Superior temporal gyrus (tissue), 1 donor: ENCODE results near the gene KLHL42.
A peak's percentile ranks its signal among the peaks of the same experiment; 100 is the strongest.
"Not testable (repeated sequence)": the region's sequence is repeated elsewhere in the genome, so short reads cannot be mapped to it uniquely, and the experiment has no call there.

Experiments used
- DNase-seq: peaks from one replicate; pipeline ENCODE4 v3.0.0-alpha.2; 2016; ENCODE audit errors: extremely low spot score

The KLHL42 gene

DNA sequence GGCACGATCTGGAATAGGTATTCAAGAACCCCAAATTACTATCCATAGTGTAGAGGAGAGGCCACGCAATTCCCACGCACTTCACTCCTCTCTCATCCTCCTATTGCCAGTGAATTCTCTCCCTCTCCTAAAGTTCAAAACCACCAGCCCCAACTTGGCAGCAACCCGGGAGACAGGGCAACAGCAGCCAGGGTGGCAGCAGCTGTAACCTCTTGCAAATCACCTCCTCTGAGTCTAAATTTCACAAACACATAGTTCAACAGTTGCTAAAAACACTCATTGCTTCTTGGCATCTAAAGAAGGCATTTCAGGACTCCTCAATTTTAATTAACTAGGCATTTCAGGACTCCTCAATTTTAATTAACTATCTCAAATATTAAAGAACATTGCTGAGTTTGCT, 37.7 kb downstream of the KLHL42 start:
- no peak for DNase-seq

DNA sequence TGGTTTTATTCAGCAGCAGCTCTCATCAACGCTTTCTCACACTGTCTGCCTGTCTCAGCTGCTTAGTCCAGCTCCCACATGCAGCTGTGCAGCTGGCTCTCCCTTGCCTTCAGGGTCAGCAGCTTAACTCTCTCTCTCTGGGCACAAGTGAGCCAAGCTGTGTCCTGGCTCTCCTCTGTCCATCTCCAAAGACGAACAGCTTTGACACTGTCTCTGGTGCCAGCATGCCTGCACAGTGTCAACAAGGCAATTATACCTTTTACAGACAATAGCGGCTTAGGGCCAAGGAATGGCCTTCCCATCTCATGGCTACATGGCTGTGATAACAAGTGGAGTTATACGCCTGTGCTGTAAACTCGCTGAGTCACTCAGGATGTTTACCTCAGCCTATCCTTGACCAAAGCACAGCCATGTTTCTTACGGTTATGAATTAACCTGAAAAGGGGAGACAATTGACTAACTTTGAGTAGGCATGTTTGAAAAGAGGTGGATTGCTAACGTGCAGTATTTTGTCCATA, 38.4 kb downstream of the KLHL42 start:
- no peak for DNase-seq

DNA sequence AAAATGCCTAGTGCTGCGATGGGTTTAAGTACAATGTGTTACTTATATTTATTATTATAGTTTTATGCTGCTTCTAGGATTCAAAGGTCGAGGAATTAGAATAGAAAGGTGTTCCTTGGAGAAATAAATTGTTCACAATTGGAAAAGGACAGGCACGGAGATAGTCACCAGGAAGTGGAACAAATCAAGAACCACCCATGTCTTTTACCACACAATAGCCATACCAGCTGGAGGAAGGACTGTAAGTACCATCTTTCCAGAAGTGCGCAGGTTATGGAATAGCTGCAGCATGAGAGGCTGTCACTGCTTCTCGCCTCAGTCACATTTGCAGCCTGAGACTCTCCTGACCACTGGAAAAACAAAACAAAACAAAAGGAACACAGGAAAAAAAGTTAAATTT, 40.5 kb downstream of the KLHL42 start:
- DNase-seq, result no peak

DNA sequence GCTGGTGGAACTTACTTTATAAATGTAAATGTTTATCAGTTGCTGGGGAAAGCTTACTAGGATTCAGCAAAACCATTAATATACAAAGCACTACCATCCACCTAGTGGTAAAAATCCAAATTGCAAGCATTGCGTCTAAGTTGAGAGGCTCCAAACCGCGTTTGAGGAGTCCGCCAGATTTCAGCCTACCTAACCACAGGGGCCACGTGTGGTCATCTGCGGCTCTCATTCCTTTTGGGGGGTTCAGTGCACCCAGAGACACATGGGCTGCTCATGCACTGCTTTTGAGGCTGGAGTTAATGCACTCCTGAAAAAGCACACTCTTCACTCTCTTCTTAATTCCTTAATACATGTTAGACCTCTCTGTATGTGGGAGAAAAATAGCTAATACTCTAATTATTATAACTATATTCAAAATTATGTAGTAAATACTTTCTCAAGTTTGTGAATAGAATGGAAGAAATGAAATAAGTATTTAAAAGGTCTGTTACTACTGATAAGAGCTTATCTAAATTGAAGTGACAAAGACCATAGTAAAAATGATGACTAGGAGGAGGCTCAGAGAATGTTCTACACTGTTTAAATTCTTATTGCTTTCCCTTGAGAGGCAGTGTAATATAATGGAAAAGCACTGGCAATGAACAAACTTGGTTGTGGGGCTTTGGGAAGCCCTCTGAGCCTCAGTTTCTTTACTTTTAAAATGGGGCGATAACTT, 41.4 kb downstream of the KLHL42 start:
- peak; percentile 94 for DNase-seq

DNA sequence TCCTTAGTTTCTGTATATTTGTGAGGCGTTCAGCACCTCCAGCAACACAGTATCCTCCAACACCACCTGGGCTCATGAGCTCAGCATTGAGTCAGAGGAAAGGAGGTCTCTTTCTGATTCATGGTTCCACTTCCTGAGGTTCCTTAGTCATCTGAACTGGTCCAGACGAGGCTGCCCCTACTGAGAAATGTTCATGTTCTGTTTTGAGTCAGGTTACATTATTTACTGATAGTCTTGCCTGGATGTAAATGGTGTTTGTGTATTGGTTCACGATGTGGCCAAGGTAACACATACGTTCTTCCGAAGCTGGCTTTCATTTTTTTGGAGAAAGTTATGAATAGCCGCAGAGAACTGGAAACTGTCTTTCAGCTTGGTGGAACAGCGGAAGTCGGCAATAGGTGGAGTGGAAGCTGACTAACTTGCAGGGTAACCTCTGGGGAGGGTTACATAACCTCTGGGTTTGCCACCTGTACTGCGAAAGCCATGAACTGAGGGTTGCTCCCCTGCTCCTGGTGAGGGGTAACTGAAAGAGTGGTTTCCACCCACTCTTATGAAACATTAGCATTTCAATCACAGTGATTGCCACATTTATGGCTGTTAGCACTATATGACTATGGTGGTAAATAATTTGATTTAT, 42.2 kb downstream of the KLHL42 start:
- no peak for DNase-seq

DNA sequence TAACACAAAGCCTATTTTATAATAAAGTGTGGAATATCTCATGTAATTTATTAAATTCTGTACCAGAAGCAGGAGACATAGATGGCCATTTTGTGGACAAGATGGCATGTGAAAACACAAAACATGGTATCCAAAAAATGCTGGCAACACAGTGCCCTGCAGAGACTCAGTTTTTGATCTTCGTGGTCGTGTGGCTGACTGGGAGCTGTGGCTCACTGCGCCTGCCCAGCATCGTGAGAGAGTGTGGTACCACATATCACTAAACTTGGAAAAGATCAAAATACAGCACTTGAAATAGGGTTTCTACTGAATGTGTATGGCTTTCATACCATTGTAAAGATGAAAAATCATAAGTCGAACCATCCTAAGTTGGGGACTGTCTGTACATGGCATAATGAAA, 43.0 kb downstream of the KLHL42 start:
- no peak for DNase-seq

DNA sequence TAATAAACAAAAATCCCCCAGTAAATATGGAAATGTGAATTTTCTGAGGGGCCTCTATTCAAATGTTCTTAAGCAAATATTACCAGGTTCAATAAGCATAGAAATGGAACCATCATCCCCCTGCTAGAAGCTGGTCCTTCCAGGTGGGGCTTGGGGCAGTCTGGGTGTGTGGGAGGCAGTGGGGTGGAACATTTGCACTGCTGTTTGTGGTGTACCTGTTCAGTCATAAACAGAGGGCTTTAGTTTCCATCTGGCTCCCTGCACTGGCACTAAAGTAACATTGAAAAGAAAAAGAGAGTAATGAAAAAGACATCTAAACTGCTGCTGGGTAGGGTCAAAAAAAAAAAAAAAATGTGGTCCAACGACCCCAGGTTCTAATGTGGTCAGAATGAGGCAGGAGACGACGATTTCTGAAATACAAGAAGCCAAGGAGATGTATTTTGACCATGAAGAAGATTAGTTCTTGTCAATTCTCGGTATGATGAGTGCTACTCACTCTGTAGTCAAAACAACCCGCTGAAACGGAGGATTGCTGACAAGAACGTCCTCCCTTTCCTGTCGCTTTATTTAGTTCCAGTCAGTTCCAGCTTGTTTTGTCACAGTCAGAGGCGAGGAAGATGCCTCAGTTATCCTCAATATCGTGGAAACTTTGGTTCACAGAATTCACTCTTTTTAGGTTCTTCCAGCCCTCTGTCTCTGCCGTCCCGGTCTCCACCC, 44.3 kb downstream of the KLHL42 start:
- no peak for DNase-seq

DNA sequence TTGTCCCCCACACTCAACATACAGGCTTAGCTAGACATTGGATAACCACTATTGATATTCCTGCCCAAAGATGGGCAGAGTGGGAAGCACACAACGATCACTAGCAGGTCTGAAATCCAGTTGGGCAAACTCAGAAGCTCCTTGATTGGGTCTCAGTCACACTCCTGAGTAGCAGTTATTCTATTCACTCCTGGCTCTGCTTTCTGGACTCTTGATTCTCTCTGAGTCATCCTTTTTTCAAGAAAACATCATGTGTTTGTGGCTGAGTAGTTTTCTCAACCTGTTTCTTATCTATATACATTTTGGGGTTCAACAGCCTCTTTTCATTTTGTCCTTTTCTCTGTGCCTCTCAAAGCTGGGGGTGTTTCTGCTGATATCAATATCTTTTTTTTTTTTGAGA, 46.0 kb downstream of the KLHL42 start:
- no peak for DNase-seq

DNA sequence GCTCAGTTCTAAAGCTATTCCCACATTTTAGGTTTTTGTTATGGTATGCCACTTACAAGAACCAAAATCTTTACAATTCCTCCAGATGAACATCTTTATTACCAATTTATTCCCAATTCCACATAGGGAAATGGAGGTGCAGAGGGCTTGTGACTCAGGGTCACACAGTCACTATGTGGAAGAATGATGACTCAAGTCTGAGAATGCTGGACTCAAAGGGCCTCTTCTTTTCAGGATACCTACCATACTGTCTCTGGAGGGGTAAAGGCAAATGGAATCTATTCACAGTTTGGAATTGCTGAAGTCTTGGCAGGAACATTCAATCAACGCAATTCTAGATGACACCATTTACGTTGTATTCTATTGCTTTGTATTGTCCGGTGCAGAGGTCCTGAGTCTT, 48.2 kb downstream of the KLHL42 start:
- no peak for DNase-seq

DNA sequence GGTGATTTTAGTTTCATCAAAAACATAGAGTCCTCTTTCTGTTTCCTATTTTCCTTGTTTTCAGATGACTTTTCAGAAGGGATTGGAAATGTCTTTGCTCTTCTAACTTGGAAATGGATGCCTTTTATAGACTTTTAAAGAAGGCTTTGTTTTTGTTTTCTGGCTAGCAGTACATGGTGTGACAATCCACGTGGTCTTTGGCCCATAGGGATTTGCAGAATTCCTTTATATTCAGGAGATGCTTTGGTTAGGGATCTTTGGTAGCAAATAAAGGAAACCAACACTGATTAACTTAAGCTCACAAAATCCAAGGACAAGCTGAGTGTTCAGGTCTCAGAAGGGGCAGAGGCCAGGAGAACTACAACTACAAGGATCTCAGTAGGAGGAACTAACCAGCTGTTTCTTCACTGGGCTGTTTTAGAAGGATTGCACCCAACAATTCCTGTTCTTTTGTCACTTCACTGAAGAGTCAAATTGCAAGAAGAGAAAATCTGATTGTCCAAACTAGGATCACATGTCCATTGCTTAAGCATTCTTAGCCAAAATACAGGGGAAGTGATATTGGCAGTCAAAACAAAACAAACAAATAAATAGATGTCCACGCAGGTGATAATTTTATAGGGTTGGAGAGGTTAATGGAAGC, 58.6 kb downstream of the KLHL42 start:
- no peak for DNase-seq

DNA sequence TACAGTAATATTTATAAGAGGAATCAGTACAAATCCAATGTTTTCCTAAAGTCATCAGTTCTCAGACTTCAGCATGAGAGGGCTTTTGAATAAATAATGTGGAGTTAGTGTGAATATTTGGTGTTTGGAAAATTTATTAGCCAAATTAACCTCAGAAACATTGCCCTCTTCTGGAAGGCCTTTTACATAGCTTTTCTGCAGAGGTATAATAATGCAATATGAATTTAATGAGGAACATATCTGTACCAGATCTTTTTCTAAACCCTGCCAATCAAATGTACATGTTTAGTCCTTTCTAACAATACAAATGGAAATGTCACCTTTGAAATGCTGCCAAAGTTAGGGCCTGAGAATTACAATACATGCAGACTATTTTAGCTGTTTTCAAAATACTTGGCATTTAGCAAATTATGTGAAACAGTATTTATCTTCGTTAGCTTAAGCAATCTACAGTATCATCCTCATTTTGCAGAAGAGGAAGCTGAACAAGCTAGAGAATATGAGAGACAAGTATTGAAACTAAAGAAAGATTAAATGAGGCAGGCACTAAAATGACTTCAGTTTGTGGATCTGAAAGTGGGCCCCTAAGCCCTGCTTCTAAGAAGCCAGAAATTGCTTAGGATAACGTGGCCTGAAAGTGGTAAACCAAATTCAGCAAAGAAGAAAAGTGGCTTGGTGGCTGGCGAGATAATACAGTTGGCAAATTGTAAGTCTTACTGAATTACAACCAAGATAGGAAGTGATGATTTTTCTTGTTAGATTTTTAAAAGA, 60.4 kb downstream of the KLHL42 start:
- no peak for DNase-seq

DNA sequence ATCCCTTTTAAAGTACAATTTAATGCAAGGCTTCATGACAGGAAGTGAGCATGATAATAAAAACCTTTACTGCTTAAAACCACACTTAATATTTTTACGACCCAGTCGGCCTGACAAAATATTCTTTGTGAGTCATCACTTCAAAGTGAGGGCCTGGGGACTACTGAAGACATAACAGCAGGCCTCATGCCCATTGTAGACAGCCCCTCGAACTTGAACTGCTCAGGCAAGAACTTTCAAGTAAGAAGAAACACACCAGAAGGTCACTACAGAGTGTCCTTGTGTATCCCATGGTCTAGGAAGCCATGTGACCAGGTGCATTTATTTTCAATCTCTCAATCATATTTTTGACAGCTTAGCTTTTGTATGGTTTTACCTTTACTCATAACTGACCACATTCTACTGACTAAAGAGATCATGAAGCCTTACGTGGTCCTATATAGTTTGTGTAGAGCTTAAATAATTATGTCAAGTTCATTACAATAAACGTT, 61.4 kb downstream of the KLHL42 start:
- no peak for DNase-seq

DNA sequence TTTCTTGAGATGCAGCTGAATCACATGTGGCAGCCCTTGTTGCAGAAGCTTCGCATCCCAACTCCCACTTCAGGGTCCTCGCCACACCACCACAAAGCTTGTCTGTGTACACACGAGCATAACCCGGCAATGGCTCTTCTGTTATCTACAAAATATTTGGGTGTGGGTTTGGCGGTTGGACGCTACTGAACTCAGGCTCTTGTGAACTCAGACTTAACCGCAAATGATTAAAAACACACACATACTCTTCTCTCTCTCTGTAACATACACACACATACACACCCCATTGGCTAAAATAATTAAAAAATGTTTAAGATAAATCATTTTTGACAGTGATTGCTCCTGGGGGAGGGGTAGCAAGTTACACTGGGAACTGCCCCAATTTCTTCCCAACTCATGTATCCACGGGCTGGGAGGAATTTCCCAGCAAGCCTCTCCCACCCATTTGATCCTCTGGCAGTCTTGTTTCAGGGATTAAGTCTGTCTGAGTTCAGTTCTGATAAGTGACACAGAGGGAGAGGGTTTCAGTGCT, 63.7 kb downstream of the KLHL42 start:
- DNase-seq, result no peak

DNA sequence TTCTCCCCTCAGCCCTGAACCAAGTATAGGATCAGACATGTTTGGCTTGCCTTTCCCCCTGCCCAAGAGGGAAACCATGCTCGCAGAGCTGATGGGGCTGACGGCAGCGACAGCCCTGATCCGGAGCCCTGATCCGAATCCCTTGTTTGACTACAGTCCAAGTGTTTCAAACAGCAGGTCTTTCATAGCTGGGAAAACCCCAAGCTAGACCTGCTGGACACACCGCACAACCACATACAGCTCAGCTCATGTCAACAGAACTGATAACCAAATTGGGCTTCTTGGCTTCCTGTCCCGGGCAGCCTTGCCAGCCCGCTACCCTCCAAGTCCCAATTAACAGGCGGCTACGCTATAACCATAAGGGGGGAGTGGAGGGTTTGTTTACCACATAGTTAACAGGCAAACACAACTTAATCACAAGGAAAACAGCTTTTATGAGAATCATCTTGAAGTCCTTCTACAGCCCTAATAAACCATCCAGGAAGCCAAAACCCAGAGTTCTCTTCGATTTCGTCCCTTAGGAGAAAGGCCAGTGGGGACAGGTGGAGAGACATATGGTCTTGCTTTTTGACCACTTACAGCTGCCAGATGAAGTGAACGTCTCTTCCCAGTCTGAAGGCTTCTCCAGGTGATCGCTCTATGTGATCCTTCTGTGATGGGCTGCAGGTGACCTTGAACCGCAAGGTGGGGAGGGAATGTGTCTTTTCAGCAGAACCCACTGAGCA, 64.5 kb downstream of the KLHL42 start:
- no peak for DNase-seq

DNA sequence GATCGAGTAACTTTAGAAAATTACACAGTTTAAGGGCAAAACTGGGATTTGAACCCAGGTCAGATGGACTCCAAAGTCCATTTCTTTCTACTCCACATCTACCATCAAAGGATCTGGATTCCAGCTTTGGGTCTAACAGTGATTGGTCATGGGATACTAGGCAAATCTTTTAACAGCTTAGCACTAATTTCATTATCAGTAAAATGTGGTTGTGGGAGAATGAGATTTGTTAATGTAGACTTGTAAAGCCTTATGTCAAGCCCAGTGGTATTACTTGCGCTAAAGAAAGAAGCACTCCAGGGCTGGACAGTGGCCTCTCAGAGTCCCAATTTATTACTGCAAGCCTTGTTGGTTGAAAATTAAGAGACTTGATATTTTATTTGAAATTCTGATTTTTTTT, 65.2 kb downstream of the KLHL42 start:
- no peak for DNase-seq

DNA sequence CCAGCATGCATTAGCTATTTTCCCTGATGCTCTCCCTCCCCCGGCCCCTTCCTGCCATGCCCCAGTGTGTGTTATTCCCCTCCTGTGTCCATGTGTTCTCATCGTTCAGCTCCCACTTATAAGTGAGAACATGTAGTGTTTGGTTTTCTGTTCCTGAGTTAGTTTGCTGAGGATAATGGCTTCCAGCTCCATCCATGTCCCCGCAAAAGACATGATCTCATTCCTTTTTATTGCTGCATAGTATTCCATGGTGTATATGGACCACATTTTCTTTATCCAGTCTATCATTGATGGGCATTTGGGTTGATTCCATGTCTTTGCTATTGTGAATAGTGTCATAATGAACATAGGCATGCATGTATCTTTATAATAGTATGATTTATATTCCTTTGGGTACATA, 65.7 kb downstream of the KLHL42 start:
- not testable (repeated sequence) for DNase-seq

DNA sequence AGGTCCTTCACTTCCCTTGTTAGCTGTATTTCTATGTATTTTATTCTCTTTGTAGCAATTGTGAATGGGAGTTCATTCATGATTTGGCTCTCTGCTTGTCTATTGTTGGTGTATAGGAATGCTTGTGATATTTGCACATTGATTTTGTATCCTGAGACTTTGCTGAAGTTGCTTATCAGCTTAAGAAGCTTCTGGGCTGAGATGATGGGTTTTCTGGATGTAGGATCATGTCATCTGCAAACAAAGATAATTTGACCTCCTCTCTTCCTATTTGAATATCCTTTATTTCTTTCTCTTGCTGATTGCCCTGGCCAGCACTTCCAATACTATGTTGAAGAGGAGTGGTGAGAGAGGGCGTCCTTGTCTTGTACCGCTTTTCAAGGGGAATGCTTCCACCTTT, 67.3 kb downstream of the KLHL42 start:
- DNase-seq, result not testable (repeated sequence)

DNA sequence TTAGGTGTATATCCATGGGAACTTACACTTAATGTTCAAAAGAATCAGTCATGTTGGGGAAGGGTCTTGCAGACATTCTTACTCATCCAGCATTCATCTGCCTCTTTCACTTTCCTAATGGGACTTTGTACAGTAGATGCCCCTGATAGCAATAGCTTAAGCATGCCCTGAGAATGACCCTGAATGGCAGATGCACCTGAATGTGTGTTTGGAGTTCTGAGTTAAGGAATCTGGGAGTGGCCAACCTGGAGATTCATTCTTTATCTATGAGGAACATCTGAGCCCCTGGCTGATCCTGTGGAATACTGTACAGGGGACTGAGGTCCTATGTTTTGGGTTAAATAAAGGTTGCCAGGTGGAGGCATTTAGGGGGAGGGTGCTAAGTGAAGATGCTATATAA, 71.3 kb downstream of the KLHL42 start:
- no peak for DNase-seq

DNA sequence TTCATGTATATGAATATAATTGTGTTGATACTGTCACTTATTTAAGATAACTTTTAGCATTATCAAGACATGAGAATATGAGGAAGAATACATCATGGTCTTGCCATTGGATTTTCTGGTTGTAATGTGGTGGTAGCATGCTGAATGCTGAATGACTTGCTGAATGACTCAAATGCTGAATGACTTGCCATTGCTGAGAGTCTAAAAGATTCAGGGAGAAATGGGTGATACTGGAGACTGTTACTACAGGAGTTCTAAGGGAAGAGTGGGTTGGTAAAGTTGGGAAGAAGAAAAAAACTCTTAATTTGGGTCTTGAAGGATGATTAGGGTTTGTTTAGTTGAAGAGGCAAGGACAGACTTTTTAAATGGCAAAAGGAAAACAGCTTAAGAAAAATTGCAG, 72.1 kb downstream of the KLHL42 start:
- DNase-seq, result no peak
